GM21526 (cell line): Measurements from ENCODE around the gene SH2B3.

ENCODE experiments used
- ATAC-seq: cut with Tn5 transposase; IDR thresholded peaks from one replicate; pipeline ENCODE4 v1.9.1; 2021; ENCODE audit warnings: moderate library complexity; ENCODE audit not compliant: unreplicated experiment, low FRiP score

The SH2B3 gene

DNA sequence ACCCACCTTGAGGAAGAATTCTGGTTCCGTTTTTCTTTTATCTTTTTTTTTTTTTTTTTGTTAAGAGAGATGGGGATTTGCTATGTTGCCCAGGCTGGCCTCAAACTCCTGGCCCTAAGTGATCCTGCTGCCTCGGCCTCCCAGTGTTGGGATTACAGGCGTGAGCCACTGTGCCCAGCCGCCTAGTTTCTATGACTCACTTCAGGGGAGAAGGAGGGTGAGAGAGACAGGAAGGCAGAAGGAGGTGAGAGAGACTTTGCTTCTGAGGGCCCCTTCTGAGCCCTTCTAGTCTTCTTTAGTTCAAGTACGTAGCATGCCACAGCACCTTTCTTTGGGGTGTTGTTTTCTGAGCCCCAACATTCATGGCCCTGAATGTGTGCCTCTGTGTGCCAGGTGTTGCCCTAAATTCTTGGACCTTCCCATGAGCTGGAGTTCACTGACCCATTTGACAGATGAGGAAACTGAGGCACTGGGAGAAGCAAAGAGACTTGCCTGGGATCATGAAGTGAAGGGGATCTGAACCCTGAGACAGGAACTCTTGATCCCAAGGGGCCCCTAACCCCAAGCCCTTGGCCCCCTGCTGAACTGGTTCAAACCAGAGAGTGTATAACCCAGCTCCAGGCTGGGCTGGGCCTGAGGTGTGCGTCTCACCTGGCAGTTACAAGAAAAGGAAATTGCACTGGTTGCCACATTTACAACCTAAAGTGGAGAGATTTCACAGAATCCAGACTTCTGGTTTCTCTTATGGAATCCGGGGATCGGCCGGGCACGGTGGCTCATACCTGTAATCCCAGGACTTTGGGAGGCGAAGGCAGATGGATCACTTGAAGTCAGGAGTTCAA is 20.8 kb downstream of the SH2B3 start:
- no peak for ATAC-seq

DNA sequence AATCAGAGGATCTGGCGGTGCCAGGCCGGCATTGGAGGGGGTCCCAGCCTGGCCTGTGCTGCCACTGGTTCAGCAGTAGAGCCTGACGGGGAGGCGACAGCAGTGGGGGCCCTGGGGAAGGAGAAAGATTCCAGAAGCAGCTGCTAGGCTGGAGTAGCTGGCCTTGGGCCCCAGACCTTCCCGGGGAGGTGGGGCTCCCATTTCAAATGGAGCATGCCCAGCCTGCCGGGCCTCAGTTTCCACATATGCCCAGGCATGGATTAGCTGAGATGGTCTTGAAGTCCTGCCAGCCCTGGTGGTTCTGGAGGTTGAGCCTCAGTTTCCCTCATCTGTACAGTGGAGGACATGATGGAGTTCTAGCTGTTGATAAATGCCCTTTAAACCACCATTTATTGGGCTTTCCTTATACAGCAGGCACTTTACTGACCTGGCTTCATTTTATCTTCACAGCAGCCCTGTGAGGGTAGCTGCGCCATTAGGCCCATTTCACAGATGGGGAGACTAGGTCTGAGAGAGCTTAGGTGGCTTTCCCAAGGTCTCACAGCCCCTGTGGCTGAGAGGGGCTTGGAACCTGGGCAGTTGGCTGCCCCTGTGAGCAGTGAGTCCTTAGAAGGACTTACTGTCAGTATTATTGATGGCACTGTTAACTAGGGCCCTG is 21.8 kb downstream of the SH2B3 start:
- ATAC-seq, result no peak

DNA sequence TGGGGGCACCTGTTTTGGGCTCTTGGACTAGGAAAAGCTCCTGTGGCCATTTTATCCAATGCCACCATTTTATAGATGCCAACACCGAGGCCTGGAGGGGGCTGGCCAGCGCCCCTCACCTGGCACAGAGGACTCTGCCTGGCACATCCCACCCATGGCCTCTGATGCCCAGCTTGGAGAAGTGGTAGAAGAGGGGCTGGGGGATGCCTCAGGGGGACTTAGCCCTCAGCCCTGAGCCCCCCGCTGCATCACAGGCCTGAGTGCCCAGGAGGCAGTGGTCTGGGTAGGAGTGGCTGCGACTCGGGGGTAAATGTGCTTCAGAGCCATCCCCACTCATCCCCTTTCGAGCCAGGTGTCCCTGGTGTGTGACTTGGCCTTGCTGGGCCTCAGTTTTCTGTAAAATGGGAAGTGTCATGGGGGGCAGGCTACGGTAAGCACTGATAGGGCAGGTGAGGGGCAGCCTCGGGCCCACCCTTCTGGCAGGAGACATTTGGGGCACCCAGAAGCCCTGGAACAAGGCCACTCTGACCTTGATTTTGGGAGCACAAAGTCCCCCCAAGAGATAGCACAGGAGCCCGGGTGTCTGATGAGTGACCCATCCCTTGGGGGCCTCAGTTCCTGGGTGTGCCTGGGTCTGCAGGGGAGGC is 22.5 kb downstream of the SH2B3 start:
- ATAC-seq, result no peak

DNA sequence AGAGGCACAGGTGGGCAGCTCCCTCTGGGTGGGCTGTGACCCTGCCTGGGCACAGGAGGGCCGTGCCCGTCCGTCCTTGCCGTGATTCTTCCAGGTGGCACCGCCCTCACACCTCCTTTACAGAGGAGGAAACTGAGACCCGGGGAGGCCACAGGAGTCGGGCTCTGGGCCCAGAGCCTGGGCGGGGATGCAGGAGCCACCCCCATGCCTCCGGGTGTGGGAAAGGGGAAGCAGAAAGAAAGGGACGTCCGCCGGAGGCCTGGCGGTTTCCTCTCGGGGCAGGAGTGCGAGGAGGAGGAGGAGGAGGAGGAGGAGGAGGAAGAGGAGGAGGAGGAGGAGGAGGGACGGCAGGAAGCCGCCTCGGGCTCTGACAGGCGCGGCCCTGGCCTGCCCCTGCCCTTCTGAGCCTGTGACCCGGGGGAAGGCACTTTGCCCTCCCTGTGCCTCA is 23.0 kb downstream of the SH2B3 start:
- no peak for ATAC-seq

DNA sequence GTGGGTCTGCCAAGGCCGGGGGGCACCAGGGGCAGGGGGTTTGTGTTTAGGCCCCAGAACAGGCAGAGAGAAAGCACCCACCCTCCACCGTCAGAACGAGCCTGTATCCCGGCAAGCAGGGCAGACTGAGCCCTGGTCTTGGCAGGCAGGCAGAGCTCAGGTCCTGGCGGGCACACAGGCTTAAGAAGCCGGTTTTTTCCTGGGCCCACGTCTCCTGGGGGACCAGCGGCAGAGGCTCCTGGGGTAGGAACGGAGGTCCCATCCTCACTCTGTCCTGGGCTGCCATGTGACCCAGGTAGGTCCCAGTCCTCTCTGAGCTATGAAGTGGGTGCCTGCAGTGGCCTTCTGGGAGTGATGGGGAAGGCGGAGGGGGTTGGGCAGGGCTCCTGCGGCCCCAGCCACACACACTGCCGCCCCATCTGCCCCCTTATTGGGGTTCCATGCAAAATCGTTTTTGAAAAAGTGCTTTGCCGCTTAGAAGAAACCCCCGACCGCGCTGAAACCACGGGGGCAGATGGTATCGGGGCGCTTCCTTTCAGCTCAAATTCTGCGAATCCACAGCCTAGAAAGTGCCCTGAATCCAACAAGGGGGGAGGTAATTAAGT is 24.2 kb downstream of the SH2B3 start:
- no peak for ATAC-seq

DNA sequence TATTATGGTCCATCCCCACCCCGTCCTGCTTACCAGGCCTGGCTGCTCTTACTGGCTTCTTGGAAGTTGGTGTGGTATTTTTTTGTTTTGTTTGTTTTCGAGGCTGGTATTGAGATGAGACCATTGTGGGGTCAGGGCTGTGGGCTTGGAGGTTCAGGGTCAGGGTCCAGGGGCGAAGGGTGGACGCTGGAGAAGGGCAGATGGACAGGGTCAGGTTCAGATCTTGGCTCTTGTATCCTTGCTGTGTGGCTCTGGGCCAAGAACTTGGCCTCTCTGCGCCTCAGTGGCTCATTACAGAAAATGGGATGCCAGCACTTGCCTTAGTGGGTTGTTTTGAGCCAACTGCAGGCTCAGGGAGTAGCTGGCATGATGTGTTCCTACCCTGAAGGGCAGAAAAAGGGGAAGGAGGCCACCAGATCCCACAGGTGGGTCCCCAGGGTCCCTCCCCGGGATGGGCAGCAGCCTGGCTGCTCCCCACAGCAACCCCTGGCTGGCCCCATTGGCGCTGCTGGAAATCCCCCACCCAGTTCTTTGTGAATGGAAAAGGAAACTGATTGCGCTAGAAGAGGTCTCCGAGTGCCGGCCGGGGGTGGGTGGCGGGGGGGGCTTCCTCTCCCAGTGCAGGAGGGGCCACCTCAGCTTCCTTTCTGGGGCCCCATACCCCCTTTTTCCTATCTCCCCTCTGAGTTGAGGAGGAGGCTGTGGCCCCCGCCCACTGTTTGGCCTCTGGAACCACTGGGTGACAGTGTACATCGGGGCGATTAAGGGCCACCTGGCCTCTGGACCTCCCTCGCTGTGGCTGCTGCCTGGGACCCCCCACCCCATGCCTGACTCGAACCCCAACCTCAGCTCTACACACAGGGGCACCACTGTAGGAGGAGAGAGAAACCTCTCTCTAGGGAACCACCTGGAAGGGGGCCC is 25.0 kb downstream of the SH2B3 start:
- ATAC-seq, result no peak

DNA sequence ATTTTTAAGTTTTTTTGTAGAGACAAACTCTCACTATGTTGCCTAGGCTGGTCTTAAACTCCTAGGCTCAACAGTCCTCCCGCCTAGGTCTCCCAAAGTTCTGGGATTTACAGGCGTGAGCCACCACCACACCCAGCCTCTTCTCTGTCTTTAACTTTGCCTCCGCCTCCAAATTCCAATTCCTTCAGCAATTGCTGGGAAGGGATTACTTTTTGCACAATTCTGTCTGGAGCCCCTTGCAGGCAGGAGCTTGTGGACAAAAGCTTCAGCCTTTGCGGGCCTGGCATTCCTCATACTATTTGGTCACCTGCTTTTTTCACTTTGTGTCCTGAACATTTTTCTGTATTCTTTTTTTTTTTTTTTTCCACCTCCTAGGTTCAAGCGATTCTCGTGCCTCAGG is 26.0 kb downstream of the SH2B3 start:
- ATAC-seq, result no peak

DNA sequence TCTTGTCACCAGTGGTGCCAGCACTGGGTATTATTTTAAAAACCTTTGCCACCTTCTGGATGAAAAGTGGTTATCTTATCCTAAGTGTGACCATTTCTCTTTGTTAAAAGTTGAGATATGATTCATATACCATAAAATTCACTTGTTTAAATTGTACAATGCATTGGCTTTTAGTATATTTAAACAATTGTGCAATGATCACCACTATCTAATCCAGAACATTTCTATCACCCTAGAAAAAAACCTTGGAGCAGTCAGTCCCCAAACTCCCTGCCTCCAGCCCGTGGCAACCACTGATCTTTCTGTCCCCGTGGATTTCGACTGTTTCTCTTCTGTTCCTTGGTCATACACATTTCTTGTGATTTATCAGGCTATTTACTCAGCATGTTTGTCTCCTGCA is 28.3 kb downstream of the SH2B3 start:
- ATAC-seq, result no peak

DNA sequence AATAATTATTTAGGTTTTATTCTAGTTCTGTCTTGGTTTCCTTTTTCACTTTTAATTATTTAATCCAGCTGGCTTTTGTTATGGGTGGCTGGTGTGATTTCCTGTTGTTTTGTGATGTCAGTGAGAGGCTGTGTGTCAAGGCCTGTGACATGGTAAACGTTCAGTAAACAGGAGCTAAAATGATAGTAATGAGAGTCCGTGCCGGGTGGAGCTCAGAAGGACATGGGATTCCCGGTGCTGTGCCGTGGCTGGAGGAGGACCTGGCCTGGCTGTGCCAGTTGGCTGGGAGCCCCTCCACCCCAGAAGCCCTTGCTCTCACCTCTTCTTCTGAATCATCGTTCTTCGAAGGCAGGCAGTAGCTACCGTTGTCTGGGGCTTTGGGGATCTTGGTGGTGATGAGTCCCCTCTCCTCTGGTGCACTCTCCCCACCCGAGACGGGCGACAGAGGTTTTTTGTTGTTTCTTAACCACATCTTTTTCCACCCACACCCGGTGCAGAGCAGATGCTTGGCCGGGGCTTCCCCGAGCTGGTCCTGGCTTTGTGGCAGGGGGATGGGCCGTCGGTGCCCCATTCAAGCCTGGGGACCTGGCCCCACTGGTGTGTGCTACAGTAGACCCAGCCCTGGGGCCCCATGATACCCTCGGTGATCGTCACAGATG is 29.1 kb downstream of the SH2B3 start:
- peak; percentile 50 for ATAC-seq

DNA sequence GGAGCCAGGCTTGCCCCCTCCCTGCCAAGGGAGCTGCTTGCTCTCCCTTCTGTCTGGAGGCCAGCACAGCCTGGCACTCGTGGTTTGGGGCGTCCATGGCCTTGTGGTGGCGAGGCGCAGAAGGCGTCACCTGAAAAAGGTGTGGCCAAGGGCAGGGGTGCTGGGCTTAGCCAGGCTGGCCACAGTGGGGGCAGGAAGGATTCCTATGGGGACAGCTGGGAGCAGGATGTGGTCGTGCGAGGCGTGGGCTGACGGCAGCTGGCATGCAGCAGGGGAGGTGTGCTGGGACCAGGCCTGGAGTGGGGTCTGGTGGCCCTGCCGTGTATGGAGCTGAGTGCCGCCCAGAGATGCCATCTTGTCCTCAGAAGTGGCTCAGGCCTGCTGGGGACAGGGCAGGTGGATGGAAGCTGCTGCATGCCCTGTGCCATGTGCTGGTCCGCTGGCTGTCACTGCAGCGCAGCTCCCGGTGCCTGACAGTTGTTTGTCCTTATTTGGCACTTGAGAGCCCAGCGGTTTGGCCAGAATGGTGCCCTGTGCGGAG is 30.0 kb downstream of the SH2B3 start:
- ATAC-seq, result no peak

DNA sequence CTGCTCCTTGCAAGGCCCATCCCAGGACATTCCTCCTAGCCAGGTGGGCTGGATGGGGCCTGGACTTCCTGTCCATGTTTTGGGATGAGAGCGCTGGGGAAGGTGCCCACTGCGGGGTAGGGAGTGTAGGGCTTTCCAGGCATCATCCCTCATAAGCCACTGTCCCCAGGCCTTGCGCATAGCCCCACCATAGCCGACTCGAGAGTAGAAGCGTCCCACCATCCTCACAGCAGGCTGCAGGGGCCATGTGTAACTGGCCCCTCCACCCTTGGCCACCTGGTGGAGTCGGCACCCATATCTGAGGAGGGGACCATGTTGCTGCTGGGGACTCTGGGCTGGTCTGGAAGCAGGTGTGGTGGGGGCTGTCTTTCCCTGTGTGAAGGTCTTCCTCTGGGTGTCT is 30.5 kb downstream of the SH2B3 start:
- ATAC-seq, result no peak

DNA sequence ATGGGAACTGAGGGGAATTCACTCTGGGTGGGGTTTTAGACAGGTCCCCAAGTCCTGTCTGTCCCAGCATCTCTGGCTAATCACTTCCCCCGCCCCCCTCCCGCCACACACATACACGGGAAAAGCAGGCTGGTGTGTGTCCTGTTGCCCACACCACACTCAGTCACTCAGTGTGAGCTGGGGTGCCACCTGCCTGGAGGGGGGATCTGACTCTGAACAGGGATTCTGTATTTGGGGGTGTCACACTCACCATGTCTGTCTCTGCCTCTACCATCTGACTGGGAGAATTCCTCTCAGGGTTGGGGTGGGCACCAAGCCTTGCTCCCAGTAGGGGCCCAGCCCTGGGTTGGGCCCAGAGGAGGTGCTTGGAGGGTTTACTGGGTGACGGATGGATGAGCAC is 31.1 kb downstream of the SH2B3 start:
- no peak for ATAC-seq

DNA sequence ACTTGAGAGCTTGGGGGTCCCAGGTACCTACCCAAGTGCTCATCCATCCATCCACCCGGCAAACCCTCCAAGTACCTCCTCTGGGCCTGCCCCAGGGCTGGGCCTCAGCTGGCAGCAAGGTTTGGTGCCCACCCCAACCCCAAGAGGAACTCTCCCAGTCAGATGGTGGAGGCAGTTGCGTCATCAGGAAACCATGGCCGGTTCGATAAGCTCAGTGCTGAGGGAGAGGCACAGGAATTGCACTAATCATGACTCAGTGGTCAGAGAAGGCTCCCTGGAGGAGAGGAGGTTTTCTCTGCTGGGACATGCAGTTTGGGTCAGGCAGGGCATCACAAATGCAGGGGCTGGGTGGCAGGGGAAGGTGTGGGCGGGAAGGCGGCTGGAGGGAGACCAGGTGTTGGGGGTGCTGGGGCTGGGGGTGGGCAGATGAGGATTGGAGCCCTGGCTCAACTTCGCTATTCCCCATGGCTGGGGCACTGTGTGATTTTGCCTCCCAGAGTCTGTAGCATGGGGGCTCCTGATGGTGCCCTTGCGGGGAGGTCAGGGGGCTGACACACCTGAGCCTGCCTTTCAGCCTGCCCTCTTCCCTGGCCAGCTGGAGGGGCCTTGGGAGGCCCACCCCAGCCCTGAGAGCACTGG is 32.2 kb downstream of the SH2B3 start:
- no peak for ATAC-seq

DNA sequence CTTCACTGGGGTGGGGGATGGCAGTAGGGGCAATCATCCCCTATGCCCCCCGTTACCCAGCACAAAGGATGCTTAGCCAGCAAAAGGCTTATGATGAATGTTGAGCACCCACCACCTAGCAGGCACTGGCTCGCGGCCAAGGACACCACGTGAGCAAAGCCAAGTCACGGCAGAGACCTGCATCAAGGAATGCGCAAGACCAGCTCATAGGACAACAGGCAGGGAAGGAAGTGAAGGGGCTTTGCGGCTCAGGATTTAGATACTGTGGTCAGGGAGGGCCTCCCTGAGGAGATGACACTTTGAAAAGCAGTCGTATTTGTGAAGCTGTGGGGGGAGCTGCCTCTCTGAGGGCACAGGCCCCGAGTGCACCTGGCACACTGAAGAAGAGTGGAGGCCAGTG is 32.8 kb downstream of the SH2B3 start:
- ATAC-seq, result no peak

DNA sequence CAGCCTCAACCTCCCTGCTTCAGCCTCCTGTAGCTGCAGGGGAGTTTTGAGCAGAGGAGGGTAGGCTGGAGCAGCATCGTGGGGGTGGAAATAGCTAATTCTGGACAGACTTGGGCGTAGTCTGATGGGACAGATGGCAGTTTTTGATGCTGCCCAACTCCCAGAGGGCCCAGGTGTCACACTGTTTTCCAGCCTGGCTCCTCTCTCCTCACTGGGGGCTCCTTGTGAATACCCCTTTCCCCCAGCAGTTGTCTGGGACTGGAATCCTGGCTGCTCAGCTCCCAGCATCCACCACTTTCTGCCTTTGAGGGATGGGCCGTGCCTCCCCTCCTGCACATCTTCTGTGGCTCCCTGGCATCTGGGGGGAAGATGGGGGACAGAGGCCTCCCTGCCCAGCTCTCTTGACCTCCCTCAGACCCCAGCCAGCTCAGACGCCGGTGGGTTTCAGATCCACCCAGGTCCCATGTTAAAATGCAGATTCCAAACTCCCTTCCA is 34.0 kb downstream of the SH2B3 start:
- no peak for ATAC-seq

DNA sequence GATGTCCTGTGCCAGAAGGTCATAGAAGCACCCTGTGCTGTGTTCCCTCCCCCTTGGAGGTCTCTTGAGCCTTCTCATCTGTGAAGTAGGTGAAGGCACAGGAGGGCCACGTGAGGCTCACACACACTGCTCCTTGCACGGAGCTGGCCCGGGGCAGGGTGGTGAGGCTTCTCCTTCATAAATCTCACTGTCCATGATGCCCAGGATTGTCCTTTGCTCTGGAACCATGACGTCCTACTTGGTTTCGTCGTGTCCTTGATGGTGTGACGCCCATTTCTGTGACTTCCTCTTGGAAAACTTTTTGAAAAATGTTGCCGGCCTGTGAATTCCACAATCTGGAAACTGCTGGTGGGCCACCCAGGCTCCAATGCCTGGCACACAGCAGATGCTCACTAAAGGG is 34.4 kb downstream of the SH2B3 start:
- no peak for ATAC-seq

DNA sequence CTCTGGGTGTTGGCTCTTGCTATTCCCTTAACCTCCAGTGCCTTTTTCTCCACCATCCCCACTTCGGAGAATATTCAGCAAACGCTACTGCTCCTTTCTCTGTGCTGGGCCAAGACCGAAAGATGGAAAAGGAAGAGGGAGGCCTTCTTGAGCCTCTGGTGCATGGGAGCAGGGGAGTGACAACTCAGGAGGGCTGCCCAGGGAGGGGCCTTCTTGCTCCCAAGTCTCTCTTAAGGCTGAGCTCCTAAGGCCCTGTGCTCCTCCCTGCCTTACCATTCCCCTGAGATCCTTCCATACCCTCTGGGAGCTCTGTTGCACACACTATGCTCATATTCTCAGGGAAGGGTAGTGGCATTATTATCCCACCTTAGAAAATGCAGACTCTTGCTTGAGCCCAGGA is 34.9 kb downstream of the SH2B3 start:
- no peak for ATAC-seq

DNA sequence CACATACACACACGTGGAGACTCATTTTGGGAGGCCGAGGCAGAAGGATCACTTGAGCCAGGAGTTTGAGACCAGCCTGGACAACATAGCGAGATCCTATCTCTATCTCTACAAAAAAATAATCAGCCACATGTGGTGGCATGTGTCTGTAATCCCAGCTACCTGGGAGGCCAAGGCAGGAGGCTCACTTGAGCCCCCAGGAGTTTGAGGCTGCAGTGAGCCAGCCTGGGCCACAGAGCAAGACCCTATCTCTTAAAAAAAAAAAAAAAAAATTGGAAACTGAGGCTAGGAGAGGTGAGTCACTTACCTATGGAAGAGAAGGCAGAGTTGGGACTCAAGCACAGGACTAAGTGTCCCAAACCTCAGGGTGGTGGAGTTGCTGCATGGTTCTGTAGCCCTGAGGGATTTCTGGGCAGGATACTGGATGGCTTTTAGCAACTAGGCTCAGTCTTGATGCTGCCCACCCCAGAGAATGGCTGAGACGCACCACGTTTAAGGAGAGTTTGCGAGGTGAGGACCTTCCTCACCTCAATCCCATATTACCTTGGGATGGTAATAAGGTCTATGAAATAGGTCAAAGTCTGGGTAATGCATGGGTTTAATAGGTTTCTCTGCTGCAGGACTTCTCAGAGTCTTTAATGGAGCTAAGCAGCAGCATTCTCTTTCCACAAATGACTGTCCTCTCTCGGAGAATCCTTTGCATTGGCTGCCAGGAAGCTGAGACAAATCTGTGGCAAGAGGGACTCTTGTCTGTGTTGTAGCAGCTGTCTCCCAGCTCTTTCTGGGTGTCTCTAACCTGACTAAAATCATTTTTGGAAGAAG is 35.6 kb downstream of the SH2B3 start:
- no peak for ATAC-seq
